H7 (cell line): Measurements from ENCODE around the gene TRAF3IP3. TPM values are rescaled to one million over a fixed set of nuclear protein-coding genes. Genes with fewer than 3 reads are reported as not detected.
"Not testable (repeated sequence)": the region's sequence is repeated elsewhere in the genome, so short reads cannot be mapped to it uniquely, and the experiment has no call there.

Source experiments
- DNase-seq: peaks from one replicate; pipeline ENCODE4 v3.0.0; 2012
- H3K27me3 ChIP-seq: 2 replicates; pipeline ENCODE4 v1.6.0; 2011; ENCODE audit warnings: mild to moderate bottlenecking, low read length; ENCODE audit not compliant: control insufficient read depth, insufficient read depth
- H3K36me3 ChIP-seq: replicated peaks from 2 replicates; pipeline ENCODE4 v1.5.1; 2011; ENCODE audit warnings: low read length; ENCODE audit not compliant: control insufficient read depth, insufficient read depth
- H3K4me3 ChIP-seq: 2 replicates; pipeline ENCODE4 v1.5.1; 2011; ENCODE audit warnings: low read depth, mild to moderate bottlenecking, control low read depth, low read length, moderate library complexity; ENCODE audit not compliant: insufficient read depth
- total RNA-seq: library from RNA; depleted of rRNA; stranded (reverse); fragments of >200 nt; shearing (Covaris generic); gene quantifications from 2 replicates; pipeline ENCODE4 v1.2.3, GENCODE V29; 2014

TRAF3IP3 gene
- total RNA-seq, 1 experiment from 2014 or later, result not detected

DNA sequence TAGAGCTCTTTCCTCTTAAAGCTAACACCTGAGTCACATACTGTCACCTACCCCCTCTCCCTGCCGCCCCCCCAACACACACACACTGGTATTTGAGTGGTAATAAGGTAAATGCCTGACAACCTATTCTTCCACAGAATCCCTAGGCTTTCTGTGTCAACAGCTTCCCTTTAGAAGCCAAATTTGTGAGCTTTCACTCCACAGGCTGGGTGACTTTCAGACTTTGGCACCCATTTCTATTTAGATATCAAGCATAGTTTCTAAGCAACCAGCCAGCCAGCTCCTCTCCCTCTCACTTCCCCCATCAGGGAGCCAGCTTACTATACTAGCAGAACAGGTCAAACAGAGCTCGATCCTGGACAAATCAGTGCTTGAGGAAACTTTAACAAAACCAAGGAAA lies 31.7 kb downstream of the TRAF3IP3 start:
- Histone ChIP-seq H3K27me3 (peaks cover 10% of the 10 kb centered on the region; the same call in 1 of the 2 replicates), H3K36me3 (peaks cover 8% of the 10 kb centered on the region), H3K4me3 (no peak overlapping the region)
- no peak for DNase-seq

DNA sequence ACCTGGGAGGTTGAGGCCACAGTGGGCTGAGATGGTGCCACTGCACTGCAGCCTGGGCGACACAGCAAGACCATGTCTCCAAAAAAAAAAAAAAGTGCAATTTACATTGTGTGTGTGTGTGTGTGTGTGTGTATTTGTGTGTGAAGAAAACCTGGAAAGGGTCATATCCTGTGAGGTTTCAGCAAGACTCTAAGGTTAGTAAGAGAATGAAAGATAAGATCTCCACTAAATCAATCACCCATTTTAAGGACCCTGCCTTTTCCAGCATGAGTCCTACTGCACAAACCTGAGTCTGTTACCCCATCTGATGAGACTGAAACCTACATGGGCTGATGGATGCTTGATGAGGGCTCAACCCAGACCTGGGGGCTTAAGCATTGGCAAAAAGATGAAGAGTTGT lies 33.4 kb downstream of the TRAF3IP3 start:
- H3K27me3 ChIP-seq, result peaks cover 14% of the 10 kb centered on the region; the same call in 1 of the 2 replicates
- no peak for DNase-seq
- no peak overlapping the region for H3K4me3 ChIP-seq
- H3K36me3 ChIP-seq, result peaks cover 8% of the 10 kb centered on the region

DNA sequence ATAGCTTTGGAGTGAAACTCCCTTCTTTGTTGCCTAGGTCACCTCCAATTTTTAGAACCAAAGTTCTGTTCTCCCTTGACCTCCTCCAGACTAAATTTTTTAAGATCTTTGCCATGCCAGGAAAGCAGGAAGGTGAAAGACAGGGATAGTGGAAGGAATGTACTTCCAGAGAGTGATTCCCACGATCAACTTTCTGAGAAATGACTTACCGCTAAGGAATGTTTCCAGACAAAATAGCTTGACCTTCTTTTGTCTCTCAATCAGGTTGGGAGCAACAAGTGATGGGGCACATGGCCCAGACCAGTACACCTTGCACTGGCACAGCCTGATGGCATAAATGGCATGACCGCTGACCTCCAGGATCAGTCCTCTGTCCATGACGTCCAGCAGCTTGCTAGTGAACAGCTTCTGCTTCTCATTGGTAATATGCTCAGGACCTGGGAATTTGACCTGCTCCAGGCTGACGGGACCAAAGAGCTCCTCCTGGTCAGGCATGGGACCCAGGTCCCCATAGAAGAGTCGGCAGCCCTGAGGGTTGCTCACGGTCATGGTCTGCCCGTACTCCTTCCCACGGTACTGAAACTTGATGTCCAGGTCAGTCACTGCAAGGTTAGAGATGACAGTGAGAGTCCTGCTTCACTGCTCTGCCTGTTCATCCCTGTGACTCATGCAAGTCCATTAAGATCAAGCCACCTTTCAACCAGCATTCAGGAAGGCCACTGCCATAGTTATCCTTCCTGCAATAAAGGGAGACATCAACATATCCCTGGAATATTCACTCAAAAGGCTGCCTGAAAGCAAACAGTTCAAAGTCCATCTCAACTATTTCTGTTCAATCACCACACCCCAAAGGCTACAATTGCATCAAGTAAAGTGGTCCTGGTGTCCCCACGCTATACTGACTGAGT lies 34.7 kb downstream of the TRAF3IP3 start:
- DNase-seq, result no peak
- H3K27me3 ChIP-seq, result peaks cover 20% of the 10 kb centered on the region; the same call in 1 of the 2 replicates
- H3K4me3 ChIP-seq, result no peak overlapping the region
- H3K36me3 ChIP-seq, result peaks cover 13% of the 10 kb centered on the region

DNA sequence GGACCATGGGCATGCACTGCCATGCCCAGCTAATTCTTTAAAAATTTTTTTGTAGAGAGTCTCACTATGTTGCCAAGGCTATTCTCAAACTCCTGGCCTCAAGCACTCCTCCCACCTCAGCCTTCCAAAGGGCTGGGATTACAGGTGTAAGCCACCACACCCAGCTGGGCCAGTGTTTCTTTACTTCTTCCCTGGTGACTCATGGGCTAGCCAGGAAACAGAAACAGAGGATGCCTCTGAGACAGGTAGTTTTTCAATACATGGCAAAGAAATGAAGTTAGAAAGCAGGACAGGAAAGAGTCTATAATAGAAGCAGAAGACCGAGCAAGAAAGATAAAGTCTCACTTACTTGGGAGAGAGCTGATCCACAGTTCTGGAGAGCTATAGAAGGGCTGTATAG lies 36.1 kb downstream of the TRAF3IP3 start:
- Histone ChIP-seq H3K36me3 (peaks cover 13% of the 10 kb centered on the region), H3K27me3 (peaks cover 20% of the 10 kb centered on the region; the same call in 1 of the 2 replicates), H3K4me3 (no peak overlapping the region)
- no peak for DNase-seq

DNA sequence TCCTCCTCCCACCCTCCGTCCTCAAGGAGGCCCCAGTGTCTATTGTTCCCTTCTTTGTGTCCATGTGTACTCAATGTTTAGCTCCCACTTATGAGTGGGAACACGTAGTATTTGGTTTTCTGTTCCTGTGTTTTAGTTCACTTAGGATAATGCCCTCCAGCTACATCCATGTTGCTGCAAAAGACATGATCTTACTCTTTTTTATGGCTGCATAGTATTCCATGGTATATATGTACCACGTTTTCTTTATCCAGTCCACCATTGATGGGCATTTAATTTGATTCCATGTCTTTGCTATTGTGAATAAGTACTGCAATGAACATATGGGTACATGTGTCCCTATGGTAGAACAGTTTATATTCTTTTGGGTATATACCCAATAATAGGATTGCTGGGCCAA lies 37.9 kb downstream of the TRAF3IP3 start:
- Histone ChIP-seq H3K27me3 (peaks cover 13% of the 10 kb centered on the region; the same call in 1 of the 2 replicates), H3K36me3 (peaks cover 12% of the 10 kb centered on the region)
- not testable (repeated sequence) for H3K4me3 ChIP-seq, DNase-seq

DNA sequence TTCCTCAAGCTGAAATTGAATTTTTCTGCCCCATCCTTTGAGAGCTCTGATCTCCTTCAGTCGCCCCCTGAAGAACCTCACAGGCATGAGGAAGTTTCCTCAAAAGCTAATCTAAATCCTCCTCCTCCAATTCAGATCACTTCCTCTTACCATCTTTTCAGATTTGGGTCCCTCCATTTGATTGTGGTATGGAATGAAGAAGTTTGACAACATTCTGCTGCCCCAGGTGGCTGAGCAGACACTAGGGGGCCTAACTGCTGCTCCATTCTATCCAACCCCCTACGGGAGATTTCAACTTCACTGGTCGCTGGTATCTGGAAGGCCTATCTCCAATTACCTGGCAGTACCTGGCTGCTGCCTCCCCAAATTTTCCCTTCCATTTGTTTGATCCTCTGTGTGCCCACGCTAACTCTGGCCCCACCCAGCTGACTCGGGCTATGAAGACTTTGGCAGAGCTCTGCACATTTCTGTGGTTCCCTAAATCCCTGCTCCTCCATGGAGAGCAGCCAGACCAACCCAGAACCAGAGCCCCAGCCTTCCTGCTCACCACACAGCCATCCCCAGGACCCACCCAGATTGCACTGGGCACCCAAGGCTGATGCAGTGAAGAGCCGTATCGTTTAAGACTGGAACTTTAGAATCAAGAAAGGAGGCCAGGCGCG lies 42.3 kb downstream of the TRAF3IP3 start:
- Histone ChIP-seq H3K36me3 (peaks cover 5% of the 10 kb centered on the region), H3K27me3 (peaks cover 13% of the 10 kb centered on the region; the same call in 1 of the 2 replicates), H3K4me3 (no peak overlapping the region)
- DNase-seq, result peak; percentile 38

DNA sequence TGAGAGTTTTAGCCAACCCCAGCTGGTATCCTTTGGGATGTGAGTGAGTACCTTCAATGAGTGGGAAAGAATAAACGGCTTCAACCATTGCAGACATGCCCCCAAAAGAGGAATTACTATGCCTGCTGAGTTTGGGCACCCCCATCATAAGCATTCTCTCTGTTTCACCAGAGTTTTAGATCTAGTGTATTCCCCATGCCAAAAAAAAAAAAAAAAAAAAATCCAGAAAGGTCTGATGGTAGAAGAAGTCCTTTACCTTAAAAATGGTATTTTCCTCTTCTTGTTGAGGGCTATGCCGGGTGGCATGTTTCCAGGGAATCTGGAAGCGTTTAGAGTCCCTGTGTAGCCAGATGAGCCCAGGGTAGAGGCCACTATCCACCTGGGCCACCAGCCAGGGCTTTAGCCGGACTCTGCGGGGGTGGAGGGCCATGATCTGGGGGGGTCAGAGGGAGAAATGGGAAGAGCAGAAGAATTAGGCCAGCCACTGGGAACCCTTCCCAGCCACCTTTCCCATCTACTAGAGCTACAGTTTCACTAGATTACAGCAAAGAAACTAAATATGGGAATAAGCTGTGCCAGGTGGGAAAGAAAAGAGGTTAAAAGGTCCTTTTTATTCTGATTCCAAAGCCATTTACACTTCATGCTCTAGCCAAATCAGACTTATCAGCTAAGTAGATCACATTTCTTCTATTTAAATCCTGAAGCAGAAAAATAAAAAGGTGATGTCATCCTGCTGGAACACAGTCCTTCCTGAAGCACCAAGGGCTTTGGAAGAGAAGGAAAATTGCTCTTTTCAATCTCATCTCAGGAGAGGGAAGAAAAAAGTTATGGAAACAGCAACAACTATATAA lies 45.4 kb downstream of the TRAF3IP3 start:
- no peak for DNase-seq
- no peak overlapping the region for H3K4me3 ChIP-seq
- H3K36me3 ChIP-seq, result no peaks in the 10 kb centered on the region
- H3K27me3 ChIP-seq, result peaks cover 26% of the 10 kb centered on the region; the same call in 1 of the 2 replicates

DNA sequence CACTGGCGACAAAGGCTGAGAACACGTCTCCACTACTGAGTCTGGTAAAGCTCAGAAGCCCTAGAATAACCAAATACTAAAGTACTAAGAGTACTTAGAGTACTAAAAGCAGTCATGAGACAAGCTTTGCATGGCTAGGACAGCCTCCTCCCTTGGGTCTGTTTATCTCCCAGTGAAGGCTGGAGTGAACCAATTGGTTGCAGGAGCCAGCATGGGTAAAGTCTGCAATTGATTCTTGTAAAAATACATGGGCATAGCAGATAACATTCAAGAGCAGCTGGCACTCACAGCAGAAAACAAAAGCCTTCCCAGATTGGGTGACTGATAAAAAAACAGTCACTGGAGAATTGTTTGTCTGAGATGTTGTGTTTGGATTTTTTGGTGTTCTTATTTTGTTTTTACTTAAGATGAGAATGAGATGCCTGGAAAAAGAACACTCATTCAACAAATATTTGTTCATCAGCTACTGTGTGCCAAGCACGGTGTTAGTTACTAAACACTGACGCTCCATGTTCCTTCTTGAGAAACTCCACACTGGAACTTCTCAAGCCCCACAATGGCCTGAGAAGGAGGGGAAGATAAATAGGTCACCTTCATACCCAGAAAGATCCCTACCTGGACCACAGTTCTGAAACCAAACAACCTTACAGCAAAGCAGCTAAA lies 46.4 kb downstream of the TRAF3IP3 start:
- Histone ChIP-seq H3K36me3 (no peaks in the 10 kb centered on the region), H3K4me3 (no peak overlapping the region), H3K27me3 (peaks cover 26% of the 10 kb centered on the region; the same call in 1 of the 2 replicates)
- no peak for DNase-seq

DNA sequence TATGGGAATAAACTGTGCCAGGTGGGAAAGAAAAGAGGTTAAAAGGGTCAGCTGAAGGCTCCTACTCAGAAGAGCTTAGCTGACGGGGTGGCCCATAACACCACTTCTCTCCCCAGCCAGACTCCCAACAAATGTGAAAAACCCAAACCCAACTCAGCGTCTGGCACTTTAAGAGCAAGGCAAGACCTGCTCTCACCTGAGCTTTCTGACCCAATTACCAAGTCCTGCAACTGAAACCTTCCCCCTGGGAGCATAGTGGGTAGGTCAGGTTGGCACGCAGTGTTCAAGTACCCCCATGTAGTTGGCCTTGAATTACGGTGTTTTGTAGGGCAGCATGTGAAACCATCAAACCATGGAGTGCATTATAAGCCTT lies 46.9 kb downstream of the TRAF3IP3 start:
- DNase-seq, result no peak
- Histone ChIP-seq H3K36me3 (no peaks in the 10 kb centered on the region), H3K4me3 (no peak overlapping the region), H3K27me3 (peaks cover 26% of the 10 kb centered on the region; the same call in 1 of the 2 replicates)

DNA sequence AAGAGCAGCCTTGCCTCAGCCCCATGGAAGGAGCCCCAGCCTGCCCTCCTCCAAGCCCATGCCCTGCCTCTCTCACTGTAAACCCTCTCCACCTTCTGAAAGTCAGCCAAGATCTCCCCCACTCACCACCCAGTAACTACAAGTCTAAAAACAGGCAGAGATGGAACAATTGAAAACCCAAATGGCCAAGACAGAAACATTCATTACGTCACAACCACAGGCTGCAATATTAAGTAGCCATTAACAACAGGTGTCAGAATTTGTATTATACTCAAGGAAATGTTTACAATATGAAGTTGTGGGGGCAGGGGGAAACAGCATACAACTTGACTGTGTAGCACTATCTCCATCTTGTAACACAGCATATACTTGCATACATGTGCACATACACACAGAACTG lies 47.7 kb downstream of the TRAF3IP3 start:
- no peak for DNase-seq
- H3K36me3 ChIP-seq, result no peaks in the 10 kb centered on the region
- H3K27me3 ChIP-seq, result peaks cover 26% of the 10 kb centered on the region; the same call in 1 of the 2 replicates
- H3K4me3 ChIP-seq, result no peak overlapping the region

DNA sequence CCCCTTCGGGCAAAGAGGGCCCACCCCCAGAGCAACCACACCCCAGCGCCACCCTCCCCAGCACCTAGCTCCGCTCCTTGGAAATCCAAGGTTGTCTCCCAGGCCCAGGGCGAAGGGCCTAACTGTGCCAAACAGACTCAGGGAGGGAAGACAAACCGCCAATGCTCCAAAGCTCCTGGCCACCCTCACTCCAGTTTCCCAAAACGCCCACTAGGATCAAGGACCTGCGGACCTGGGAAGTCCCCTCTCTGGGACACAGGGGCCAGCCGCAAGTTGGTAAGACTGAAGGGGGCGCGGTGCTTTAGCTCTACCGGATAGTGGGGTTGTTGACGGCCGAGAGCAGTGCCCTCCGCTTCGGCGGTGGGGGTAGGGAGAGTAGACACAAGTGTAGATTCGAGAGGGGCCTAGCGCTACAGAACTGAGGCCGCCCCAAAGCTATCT lies 49.5 kb downstream of the TRAF3IP3 start:
- H3K4me3 ChIP-seq, result peak overlapping the region; percentile 48
- DNase-seq, result peak; percentile 81
- H3K36me3 ChIP-seq, result no peaks in the 10 kb centered on the region
- peaks cover 26% of the 10 kb centered on the region; the same call in 1 of the 2 replicates for H3K27me3 ChIP-seq

DNA sequence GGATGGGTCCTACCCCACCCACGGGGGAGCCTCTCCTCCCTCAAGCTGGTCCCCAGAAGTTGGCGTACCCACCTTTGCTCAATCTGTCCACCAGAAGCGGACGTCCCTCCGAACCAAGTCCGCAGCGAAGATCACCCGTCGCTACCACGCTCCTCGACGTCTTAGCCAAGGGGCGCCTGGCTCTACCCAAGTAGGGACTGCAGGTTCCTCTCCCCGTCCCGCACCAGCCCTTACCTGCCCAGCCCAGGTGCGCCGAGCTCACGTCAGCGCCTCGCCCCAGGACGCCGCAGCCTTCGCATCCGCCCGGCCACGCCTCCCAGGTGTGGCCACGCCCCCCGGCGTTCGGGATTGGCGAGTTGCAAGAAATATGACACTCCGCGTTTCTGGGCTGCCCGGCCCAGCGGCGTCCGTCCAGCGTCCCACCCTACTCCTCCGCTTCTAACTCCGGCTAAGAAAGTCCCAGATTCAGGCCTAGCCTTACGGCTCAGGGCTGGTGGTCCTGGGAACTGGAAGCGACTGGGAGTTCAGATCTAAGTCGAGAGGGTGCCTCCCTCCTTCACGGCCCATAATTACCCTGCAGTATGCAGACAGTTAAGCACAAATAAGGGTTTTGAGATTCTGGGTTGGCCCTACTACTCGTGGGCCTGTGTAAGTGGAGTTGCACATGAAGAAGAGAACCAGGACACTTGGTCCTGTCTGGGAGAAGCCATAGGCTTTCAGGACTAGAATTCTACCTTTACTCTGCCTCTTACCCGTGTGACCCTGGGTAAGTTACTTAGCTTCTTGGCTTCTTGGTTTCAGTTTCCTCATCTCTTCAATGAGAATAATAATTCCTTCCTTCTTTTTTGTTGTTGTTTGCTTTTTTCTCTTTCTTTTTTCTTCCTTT lies 50.3 kb downstream of the TRAF3IP3 start, which contains the start of gene IRF6:
IRF6 (minus strand) TSS at position 268 of the 886 bp plus-strand sequence. CDS start 4,729 bp downstream, outside the sequence.
- peak; percentile 97 for DNase-seq
- peak within 1 kb of the TSS; percentile 48 for H3K4me3 ChIP-seq
- H3K36me3 ChIP-seq, result no peaks in the 10 kb centered on the region
- peaks cover 25% of the 10 kb centered on the region; the same call in 1 of the 2 replicates for H3K27me3 ChIP-seq

DNA sequence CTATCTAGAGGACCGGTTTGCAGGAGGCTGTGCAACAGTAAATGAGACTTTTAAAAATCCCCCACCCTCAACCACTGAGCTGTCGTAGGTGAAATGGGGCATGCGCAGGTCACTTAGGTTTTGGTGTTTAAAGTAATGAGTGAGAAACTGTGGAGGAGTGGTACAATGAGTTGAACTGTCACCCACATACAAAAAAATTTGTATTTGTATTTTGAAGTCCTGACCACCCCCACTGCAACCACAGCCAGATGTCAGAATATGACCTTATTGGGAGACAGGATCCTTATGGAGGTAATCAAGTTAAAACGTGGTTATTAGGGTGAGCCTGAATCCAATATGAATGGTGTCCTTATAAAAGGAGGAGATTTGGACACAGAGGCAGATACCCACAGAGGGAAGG lies 51.7 kb downstream of the TRAF3IP3 start:
- no peaks in the 10 kb centered on the region for H3K36me3 ChIP-seq
- H3K27me3 ChIP-seq, result peaks cover 23% of the 10 kb centered on the region; the same call in 1 of the 2 replicates
- H3K4me3 ChIP-seq, result no peak overlapping the region
- DNase-seq, result no peak
